A204.1 (cell line): ENCODE data around the gene TMPRSS6.

ENCODE experiments used
- FAIRE-seq: peaks from 2 replicates; lab custom pipeline; 2012; peaks lifted over from hg19 to GRCh38; lab: Jason Lieb, UNC

TMPRSS6 gene

DNA sequence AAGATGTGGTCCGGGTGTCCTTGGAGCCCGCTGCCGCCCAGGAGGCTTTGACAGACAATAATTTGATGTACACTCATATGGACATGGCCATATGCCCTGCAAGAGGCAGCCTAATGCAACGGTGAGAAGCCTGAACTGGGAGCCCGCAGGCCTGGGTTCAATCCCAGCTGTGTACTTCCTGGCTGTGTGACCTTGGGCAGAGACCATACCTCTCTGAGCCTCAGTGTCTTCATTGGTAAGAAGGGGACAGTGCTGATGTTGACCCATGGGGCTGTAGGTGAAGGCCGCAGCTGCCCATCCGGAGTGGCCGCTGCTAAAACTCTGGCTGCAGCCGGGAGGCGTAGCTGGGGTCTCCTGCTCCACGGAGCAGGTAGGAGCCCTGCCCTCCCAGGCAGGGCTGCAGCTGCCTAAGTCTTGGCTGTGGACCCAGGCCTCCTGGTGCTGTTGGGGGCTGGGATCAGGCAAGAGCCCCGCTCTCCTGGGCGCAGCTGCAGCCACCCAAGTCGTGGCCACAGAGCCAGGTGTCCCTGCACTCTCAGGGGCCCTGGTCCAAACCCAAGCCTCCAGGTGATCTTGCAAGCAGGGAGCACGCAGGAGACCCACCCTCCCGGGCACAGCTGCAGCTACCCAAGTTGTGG lies 31.3 kb upstream of the TMPRSS6 start:
- no peak for FAIRE-seq

- no peak for FAIRE-seq
Observed at GRCh38 chr22:37139762-37140161, 30.2 kb upstream of the TMPRSS6 start.

DNA sequence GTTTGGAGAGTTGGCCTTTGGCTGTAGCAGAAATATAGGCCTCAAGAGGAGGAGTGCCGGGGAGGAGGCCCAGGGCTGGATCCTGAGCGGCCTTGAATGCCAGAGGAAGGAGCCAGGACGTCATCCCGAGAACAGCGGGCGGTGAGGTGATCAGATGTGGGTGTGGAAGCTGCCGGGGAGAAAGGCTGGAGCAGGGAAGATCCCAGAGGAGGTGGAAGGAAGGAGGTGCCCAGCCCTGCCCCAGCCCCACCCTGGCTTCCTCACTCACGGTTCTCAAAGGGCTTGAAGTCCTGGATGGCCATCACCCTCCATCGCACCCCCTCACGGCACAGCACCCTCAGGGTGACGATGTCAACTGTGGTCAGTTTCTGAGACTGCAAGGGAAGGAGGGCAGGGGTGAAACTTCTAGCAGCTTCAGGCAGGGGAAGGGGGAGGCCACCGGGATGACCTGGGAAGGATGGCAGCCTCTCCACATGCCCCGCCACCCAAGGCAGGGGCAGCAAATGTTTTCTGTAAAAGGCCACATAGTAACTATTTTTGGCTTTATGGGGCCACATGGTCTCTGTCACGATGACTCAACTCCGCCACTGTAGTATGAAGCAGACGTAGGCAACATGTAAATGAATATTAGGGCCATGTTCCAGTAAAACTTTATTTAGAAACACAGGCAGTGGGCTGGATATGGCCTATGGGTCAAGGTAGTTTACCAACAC lies 29.5 kb upstream of the TMPRSS6 start:
- no peak for FAIRE-seq

- no peak for FAIRE-seq
Observed at GRCh38 chr22:37137903-37138665, 28.6 kb upstream of the TMPRSS6 start.

DNA sequence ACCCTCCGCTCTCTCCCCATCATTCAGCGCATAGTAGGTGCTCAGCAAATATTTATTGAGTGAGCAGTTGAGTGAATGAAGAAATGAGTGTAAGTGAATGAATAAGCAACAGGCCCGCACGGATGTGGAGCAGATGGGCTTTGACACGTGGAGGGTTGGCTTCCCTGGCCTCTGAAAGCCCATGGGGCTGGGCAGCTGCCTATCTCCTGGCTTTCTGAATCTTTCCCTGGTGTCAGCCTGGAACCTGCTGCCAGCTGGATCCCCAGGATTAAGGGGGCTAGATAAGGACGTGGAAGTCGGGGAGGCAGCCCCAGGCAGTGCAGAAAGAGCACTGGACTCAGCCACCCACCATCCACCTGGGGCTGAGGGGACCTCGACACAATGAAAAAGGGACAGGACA lies 27.6 kb upstream of the TMPRSS6 start:
- FAIRE-seq, result no peak

- FAIRE-seq, result no peak
Observed at GRCh38 chr22:37135023-37135422, 25.5 kb upstream of the TMPRSS6 start.

DNA sequence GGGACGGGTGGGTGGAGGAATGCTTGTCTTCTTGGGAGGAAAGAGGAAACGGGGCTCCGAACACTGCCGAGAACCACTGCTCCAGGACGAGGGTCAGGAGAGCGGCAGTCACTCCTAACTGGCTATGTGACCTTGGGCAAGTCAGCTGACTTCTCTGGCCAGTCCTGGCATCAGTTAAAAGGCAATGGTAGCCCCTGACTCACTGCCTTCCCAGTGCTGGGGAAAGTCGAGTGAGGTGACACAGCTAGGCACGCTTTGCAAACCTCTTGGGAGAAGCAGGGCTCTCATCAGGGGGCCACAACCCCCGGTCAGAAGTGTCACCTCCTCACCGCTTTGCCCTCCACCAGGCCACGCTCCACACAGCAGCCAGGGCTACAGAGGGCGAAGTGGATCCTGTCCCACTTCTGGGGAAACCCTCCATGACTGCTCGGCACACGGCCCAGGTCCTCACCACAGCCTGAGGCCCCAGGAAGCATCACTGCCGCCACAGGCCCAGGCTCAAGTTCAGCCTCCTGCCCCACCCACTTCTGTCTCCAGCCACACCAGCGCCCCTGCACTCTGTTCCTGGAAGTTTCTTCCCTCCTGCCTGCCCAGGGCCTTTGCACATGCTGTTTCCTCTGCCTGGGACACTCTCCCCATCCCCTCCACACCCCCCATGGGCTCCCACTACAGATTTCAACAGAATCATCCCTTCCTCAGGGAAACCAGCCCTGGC lies 23.9 kb upstream of the TMPRSS6 start:
- no peak for FAIRE-seq

- no peak for FAIRE-seq
Observed at GRCh38 chr22:37132773-37133172, 23.3 kb upstream of the TMPRSS6 start.

- FAIRE-seq, result no peak
Observed at GRCh38 chr22:37129866-37130441, 20.4 kb upstream of the TMPRSS6 start.

DNA sequence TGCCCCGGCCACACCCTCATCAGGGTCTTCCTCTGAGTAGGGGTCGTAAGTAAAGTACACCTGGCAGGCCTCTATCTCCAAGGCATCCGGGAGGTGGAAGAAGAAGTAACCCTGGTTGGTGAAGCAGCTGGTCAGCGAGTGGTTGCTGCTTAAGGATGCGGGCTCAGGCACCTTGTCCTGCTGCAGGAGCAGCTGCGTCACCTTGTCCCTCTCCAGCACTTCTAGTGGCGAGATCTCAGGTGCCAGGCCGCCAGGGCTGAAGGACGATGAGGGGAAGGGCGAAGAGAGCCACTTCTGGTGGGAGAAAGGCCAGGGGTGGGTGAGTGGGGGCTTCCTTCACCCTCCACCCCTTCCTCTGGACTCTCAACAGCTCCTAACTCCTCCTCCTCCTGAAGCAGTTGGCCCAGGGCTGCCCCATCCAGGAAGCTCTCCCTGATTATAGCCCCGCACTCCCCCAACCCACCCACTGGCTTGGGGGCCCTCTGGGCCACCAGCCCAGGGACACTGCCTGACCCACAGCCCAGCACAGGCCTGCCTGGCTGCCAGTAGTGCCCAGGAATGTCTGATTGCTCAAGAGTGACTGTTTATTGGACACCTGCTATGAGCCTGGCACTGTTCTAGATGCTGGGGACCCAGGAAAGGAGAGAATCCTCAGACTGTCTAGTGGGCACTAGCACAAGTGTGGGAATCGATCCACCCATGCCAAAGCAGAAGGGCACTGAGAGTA lies 19.2 kb upstream of the TMPRSS6 start:
- FAIRE-seq, result no peak

GRCh38 chr22:37127350-37127878 lies 17.9 kb upstream of the TMPRSS6 start:
- no peak for FAIRE-seq

DNA sequence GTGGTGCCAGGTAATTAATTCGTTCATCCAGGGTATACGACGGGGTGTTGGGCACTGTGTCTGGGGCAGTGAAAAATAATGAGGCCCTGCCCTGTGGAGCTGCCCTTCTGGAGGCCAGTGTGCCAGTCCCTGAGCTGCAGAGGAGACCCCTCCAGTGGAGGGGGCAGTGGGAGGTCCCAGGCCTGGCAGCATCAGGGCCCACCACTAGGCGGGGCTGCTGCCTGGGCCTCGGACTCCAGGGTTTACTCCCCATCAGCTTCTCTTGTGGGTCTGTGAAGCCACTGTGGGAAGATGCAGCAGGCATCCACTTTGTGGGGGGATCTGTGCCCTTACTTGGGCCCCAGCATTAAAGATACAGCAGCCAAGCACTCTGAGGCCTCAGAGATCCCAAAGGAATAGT lies 17.4 kb upstream of the TMPRSS6 start:
- no peak for FAIRE-seq

- FAIRE-seq, result no peak
Observed at GRCh38 chr22:37126383-37126782, 16.9 kb upstream of the TMPRSS6 start.

- no peak for FAIRE-seq
Observed at GRCh38 chr22:37123649-37124048, 14.1 kb upstream of the TMPRSS6 start.

DNA sequence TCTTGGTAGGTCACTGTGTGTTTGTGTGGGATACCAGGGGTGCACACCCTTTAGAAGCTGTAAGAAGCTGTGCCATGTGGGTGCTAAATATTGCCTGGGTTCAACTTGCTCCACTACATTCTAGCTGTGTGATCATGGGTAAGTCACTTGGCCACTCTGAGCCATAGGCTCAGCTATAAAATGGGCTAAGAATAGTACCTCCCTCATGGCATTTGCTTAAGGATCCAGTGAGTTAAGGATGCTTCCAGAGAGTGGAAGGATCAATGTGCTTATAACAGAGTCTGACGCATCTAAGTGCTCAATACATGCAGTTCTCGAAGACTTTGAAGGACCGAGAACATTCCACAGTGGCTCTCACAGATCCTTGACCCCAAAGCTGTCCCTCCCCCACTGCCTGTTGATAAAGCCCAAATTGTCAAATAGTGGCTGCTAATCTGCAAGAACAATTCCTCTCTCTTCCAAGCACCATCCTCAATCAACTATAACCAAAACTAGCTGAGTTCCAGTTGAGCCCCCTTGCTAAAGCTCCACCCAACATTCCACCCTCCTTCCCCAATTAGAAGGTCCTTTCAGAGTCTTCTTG lies 13.2 kb upstream of the TMPRSS6 start:
- FAIRE-seq, result no peak

- FAIRE-seq, result no peak
Observed at GRCh38 chr22:37121887-37122591, 12.5 kb upstream of the TMPRSS6 start.

- FAIRE-seq, result no peak
Observed at GRCh38 chr22:37120569-37121340, 11.2 kb upstream of the TMPRSS6 start.

GRCh38 chr22:37119872-37120271 lies 10.4 kb upstream of the TMPRSS6 start:
- FAIRE-seq, result no peak

DNA sequence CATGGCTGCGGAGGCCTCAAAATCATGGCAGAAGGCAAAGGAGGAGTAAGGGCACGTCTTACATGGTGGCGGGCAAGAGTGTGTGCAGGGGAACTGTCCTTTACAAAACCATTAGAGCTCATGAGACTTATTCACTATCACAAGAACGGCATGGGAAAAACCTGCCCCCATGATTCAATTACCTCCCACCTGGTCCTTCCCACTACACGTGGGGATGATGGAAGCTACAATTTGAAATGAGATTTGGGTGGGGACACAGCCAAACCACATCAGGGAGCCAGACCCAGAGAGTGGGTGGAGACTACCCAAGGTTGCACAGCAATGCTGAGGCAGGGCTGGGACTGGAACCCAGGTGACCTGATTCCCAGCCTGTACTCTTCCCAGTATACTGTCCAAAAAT lies 8.6 kb upstream of the TMPRSS6 start:
- no peak for FAIRE-seq

GRCh38 chr22:37117092-37117491 lies 7.6 kb upstream of the TMPRSS6 start:
- FAIRE-seq, result no peak
